Tibial nerve (tissue), 4 donors: ENCODE measurements around the gene DIRAS3.

Experiments used
- CTCF ChIP-seq, 5 experiments: fragments of 200-600 bp in 3 of 5; fragments of 450-650 bp in 2 of 5; sonication (generic) in 3 of 5; IDR thresholded peaks; one replicate each; pipeline ENCODE4 v1.5.1; 2016 to 2019; ENCODE audit warnings: antibody characterized with exemption in 5 of 5, mild to moderate bottlenecking in 3 of 5, moderate library complexity in 2 of 5
- EP300 ChIP-seq, 2 donors: sonication (generic); formaldehyde crosslinking; IDR thresholded peaks; one replicate each; pipeline ENCODE4 v1.6.1; 2017; ENCODE audit warnings: antibody characterized with exemption in 2 of 2, mild to moderate bottlenecking in 1 of 2
- POLR2A ChIP-seq, 2 donors: fragments of 450-650 bp; IDR thresholded peaks; one replicate each; pipeline ENCODE4 v1.6.1; 2017; ENCODE audit warnings: antibody characterized with exemption in 2 of 2, mild to moderate bottlenecking in 2 of 2, moderate library complexity in 2 of 2

GRCh38 chr1:68036946-68037345 is 13.5 kb downstream of the DIRAS3 start:
- TF ChIP-seq POLR2A (IDR thresholded peaks at IDR 0.05) (no peak), CTCF (IDR thresholded peaks at IDR 0.05) (no peak), EP300 (IDR thresholded peaks at IDR 0.05) (no peak)
